ENCODE results near the gene CHAF1B.
"Not testable (repeated sequence)": the region's sequence is repeated elsewhere in the genome, so short reads cannot be mapped to it uniquely, and the experiment has no call there.

CHAF1B gene

DNA sequence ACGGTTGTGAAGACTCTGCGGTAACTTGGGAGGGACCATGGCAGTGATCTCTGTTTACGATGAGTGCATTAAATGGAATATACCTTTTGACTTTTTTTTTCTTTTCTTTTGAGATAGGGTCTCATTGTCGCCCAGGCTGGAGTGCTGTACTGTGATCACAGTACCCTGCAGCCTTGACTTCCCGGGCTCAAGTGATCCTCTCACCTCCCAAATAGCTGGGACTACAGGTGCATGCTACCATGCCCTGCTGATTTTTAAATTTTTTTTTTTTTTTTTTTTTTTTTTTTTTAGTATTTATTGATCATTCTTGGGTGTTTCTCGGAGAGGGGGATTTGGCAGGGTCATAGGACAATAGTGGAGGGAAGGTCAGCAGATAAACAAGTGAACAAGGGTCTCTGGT lies 6.5 kb downstream of the CHAF1B start:
- not testable (repeated sequence) for DNase-seq

DNA sequence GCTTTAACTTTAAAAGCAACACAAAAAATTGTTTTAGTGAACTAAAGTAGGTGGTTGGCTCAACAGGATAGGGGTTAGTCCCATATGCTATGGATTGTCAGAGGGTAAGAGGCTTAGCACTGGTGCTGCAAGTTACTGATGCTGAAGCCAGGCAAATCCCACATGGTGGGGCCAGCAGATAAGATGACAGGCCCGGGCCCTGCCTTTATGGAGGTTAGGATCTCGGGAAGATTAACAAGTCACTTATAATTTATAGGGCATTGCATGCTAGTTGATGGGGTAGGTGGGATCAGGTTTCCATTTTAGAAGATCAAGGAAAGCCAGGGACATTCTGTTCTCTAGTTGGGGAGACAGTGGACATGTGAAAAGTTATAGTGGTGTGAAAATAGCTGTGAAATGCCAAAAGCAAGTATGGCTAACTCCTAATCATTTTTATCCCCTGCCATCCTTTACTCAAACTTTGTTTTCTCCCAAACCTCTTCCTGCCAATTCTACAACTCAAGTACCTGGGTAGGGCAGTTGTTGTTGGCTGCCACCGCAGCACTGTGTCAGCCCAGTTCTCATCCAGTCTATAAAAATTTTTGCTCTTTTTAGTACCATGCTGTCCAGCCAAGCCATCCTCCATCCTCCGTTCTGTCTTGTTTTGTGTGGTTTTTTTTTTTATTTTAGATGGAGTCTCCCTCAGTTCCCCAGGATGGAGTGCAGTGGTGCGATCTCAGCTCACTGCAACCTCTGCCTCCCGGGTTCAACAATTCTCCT lies 10.3 kb downstream of the CHAF1B start:
- no peak for DNase-seq

DNA sequence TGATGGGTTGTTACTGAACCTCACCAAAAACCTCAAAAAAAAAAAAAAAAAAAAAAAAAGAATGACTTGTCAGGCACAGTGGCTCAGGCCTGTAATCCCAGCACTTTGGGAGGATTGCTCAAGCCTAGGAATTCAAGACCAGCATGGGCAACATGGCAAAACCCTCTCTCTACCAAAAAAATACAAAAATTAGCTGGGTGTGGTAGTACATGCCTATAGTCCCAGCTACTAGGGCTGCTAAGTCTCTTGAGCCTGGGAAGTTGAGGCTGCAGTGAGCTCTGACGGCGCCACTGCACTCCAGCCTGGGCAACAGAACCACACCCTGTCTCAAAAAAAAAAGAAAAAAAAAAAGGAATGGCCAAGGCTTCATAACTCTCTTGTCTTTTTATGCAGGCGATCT lies 11.1 kb downstream of the CHAF1B start:
- no peak for DNase-seq

GRCh38 chr21:36396971-36397370 lies 11.8 kb downstream of the CHAF1B start:
- DNase-seq, result no peak

GRCh38 chr21:36397606-36398005 lies 12.4 kb downstream of the CHAF1B start:
- DNase-seq, result no peak

GRCh38 chr21:36399736-36400135 lies 14.5 kb downstream of the CHAF1B start:
- not testable (repeated sequence) for DNase-seq

GRCh38 chr21:36400719-36401118 lies 15.5 kb downstream of the CHAF1B start:
- no peak for DNase-seq

DNA sequence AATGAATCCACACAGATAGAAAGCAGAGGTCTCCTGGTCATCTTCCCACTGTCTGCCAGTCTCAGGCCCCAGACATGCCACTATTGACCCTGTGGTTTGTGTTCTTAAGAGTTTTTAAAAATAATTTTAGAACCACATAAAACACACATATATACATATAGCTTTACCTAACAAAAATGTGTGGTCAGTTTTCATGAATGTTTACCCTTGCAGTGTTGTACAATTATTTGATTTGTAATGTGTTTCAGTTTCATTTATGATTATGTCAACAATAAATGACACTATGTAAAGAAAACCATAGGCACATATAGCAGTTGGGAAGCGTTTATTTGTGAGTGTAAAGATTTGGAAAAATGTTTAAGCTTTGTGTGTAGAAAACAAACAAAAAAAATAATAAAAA lies 17.1 kb downstream of the CHAF1B start:
- DNase-seq, result no peak

DNA sequence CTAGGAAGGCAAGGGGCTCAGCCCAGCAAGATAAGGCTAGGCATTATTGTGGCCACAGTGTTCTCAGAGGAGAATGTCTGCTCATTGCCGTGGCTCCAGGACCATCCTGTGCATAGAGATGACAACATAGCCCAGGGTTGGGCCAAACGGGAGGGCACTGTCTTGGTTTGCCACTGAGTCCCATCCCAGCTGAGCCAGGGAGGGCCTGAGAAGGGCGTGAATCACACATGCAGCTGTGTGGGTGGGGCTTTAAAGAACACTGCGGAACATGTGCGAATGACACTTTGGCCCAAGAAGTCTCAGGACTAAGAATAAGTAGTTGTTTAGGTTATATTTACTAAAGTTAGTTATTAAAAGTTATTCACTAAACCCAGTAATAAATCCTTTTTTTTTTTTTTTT lies 18.5 kb downstream of the CHAF1B start:
- DNase-seq, result no peak

- DNase-seq, result no peak
Observed at GRCh38 chr21:36408568-36408967, 23.4 kb downstream of the CHAF1B start.

DNA sequence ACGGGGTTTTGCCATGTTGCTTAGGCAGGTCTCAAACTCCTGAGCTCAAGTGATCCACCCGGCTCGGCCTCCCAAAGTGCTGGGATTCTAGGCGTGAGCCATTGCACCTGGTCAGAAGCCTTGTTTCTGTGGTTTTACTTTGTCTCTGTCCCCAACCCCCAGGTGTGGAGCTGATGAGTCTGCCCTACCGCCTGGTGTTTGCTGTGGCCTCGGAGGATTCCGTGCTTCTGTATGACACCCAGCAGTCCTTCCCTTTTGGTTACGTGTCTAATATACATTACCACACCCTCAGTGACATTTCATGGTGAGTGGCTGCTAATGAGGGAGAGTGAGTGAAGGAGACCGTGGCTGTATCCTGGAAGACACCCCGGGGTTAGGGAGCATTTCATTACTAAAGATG lies 26.1 kb downstream of the CHAF1B start:
- DNase-seq, result no peak

- DNase-seq, result no peak
Observed at GRCh38 chr21:36412916-36413315, 27.7 kb downstream of the CHAF1B start.

GRCh38 chr21:36415375-36415774 lies 30.2 kb downstream of the CHAF1B start:
- no peak for DNase-seq

DNA sequence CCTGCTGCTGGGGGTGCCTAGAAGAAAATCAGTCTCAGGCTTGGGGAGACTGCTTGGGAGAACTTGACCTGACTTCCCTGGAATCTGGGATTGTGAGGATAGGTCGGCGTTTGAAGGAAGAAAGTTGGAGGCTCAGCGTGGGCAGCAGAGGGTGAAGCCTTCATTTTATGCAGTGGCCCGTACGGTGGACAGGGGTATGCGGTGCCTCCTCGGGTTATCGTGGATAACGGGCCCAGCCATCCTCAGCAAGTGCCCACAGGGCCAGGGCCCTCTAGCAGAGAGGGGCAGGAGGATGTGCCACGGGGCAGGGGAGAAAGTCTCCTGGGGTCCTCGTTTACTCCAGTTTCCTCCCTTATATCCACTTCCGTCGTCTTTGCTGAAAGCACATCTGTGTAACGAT lies 34.0 kb downstream of the CHAF1B start:
- no peak for DNase-seq

DNA sequence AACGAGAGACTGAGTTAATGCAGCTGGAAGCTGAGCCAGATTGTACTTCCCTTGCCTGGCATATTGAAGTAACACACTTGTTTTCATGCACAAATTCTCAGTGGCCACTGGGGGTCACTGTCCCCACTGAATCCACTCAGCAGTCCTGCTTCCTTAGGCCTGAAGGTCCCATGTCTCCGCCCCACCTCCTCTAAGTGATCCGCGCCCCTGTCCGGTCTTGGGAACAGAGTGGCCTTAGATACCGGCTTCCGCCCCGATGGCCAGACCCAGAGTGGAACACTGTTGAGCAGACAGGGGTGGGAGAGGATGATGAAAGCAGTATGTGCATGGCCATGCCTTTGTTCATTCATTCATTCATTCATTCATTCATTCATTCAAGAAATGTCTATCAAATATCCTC lies 34.8 kb downstream of the CHAF1B start:
- peak; percentile 4 for DNase-seq

DNA sequence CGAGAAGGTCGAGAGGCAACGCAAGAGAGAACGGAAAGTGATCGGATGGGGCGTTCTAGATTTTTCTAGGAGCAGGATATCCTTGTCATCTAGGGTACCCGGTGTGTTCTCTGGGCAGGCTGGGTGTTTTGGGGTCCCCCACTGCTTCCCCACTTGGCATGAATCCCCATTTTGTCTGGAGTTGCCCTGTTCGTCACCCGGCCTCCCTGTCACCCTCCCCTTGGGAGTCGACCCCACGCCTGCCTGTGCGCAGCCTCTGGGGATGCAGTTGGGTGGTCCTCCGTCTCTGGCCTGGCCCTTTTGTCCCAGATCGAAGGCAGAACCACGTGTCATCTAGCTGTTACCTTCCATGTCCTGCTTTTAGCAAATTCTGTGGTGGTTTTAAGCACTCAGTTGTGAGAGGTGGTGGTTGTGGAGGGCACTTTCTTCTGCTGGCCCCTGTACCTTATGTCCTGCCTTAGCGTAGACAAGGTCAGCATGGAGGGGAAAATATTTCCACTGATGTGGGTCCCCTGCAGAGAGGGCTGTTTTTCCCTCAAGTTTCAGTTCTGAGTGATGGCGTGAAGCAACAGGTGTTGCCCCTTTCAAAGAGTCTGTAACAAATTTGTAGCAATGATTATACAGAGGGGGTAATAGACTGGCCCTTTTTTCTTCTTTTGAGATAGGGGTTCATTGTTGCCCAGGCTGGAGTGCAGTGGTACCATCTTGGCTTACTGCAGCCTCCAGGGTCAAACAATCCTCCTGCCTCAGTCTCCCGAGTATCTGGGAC lies 35.6 kb downstream of the CHAF1B start:
- DNase-seq, result no peak

- peak; percentile 21 for DNase-seq
Observed at GRCh38 chr21:36422279-36423098, 37.3 kb downstream of the CHAF1B start.

DNA sequence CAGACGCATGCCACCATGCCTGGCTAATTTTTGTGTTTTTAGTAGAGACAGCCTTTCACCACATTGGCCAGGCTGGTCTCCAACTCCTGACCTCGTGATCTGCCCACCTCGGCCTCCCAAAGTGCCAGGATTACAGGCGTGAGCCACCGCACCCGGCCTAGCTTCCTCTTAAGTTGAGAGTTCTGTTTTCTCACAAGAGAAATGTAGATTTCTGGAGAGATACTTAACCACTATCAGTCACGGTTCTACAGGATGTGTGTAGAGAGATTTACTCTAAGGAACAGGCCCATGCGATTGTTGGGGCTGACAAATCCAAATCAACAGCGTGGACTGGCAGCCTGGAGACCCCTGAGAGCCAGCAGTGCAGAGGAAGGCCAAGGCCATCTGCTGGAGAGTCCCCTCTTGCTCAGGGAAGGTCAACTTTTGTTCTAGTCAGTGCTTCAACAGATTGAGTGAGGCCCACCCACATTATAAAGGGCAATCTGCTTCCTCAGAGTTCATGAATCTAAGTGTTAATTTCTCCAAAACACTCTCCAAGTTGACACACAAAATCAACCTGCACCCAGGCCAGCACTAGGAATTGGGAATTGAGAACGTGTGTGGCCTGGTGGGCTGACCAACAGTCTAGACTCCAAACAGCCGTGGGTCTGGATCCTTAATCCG lies 38.7 kb downstream of the CHAF1B start:
- DNase-seq, result no peak

GRCh38 chr21:36424592-36424991 lies 39.4 kb downstream of the CHAF1B start:
- no peak for DNase-seq

DNA sequence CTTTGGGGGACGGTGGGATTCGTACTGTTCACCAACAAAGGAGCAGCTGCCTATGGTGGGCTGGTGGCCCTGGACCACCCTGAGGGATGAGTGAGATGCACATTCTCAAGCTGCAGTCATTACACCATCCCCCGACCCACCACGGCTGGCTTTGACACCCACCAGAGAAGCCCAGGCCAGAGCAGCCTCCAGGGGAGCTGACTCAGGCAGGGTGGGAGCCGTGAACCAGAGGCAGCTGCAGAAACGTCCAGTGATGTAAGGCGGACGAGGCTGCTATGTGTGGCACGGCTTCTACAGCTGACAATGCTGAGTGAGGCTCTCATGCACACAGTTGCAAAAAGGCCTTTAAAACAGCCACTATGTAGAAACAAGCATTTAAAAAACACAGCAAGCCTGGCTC lies 40.1 kb downstream of the CHAF1B start:
- DNase-seq, result no peak

DNA sequence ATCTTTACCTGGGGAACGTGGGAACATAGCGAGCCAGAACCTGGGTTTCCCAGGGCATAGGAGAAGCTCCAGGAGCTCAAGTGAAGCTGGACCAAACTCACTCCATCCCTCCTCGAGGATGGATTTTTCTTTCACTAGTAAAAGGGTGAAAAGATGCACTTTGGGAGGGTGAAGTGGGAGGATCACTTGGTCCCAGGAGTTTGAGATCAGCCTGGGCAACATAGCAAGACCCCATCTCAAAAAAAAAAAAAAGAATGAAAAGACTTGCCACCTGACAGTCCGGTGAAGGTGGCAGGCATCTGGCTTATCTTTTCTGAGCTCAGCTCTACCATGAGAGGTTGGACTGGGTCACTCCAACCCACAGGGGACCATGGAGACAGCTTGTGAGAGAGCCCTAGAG lies 42.3 kb downstream of the CHAF1B start:
- DNase-seq, result no peak

- peak; percentile 2 for DNase-seq
Observed at GRCh38 chr21:36428761-36429432, 43.7 kb downstream of the CHAF1B start.

Data from SHP77 treated with DMSO at 0.1 percent for 48 hours (cell line).